GM12878 (cell line): ENCODE results near the gene GREB1. TPM values are rescaled to one million over a fixed set of nuclear protein-coding genes. Genes with fewer than 3 reads are reported as not detected.

Source experiments
- ATAC-seq: fragments of 200-7000 bp; cut with Tn5 transposase; 3 replicates; pipeline ENCODE4 v1.9.1; 2020; ENCODE audit warnings: mild to moderate bottlenecking, moderate library complexity
- BruUV-seq: library from RNA; stranded (reverse); fragments of 400-500 nt; replicated peaks from 2 replicates; lab custom pipeline; 2021; lab: Mats Ljungman, UMichigan
- CTCF ChIA-PET: fragments of 300-600 bp; sonication (Branson Sonifier 250); formaldehyde crosslinking; extraction: SDS; loops from one replicate; lab custom pipeline; 2021; ENCODE audit warnings: inconsistent platforms; lab: Yijun Ruan, JAX
- POLR2A ChIA-PET: fragments of 350-600 bp; formaldehyde crosslinking; extraction: SDS; loops from one replicate; lab custom pipeline; 2021; ENCODE audit warnings: inconsistent platforms; lab: Charles Lee
- RAD21 ChIA-PET: fragments of 300-600 bp; sonication (Branson Sonifier 250); formaldehyde crosslinking; loops from one replicate; lab custom pipeline; 2023; ENCODE audit warnings: antibody characterized with exemption; ENCODE audit not compliant: unreplicated experiment; lab: Charles Lee
- SMC1A ChIA-PET: fragments of 300-600 bp; sonication (Branson Sonifier 250); formaldehyde crosslinking; loops from one replicate; lab custom pipeline; 2023; ENCODE audit not compliant: unreplicated experiment, uncharacterized antibody; lab: Charles Lee
- DNase-seq: peaks from one replicate; pipeline ENCODE4 v3.0.0-alpha.2; 2011; ENCODE audit warnings: low read depth, low spot score
- FAIRE-seq: peaks from 3 replicates; lab custom pipeline; 2011; peaks lifted over from hg19 to GRCh38; lab: Jason Lieb, UNC
- H2AFZ ChIP-seq: 2 replicates; pipeline ENCODE4 v1.6.0; 2011; ENCODE audit warnings: low read depth, low read length, control low read depth; ENCODE audit not compliant: control insufficient read depth
- H3K27ac ChIP-seq: 2 replicates; pipeline ENCODE4 v1.5.1; 2011; ENCODE audit warnings: control low read depth; ENCODE audit not compliant: control insufficient read depth, insufficient read depth
- H3K27me3 ChIP-seq, 2 experiments: replicated peaks in 1 of 2; 2 replicates each; pipeline versions ENCODE4 v1.6.0 to v1.6.1; 2011; ENCODE audit warnings: low read length in 1 of 2; ENCODE audit not compliant: control insufficient read depth in 2 of 2, insufficient read depth in 2 of 2
- H3K36me3 ChIP-seq, 2 experiments: 2 replicates each; pipeline ENCODE4 v1.5.1; 2011; ENCODE audit warnings: low read length in 1 of 2; ENCODE audit not compliant: control insufficient read depth in 2 of 2, insufficient read depth in 2 of 2
- H3K4me1 ChIP-seq: 2 replicates; pipeline ENCODE4 v1.6.1; 2011; ENCODE audit warnings: mild to moderate bottlenecking, low read length, moderate library complexity, mixed read lengths; ENCODE audit not compliant: control insufficient read depth, insufficient read depth
- H3K4me2 ChIP-seq: 2 replicates; pipeline ENCODE4 v1.6.0; 2011; ENCODE audit warnings: control low read depth; ENCODE audit not compliant: control insufficient read depth, insufficient read depth
- H3K4me3 ChIP-seq: fragments of 200-600 bp; sonication (generic); 2 replicates; pipeline ENCODE4 v1.5.1; 2016
- H3K79me2 ChIP-seq: 2 replicates; pipeline ENCODE4 v1.6.0; 2011; ENCODE audit warnings: low read length; ENCODE audit not compliant: control insufficient read depth, insufficient read depth
- H3K9ac ChIP-seq: 2 replicates; pipeline ENCODE4 v1.8.0; 2011; ENCODE audit warnings: low read length, control low read depth, mixed read lengths; ENCODE audit not compliant: control insufficient read depth, insufficient read depth
- H3K9me3 ChIP-seq: replicated peaks from 3 replicates; pipeline ENCODE4 v1.5.1; 2011; ENCODE audit warnings: mild to moderate bottlenecking, low read length; ENCODE audit not compliant: control insufficient read depth, insufficient read depth
- H4K20me1 ChIP-seq: 2 replicates; pipeline ENCODE4 v1.6.0; 2011; ENCODE audit not compliant: control insufficient read depth, insufficient read depth
- BRCA1 ChIP-seq: IDR thresholded peaks from 2 replicates; pipeline ENCODE4 v1.6.1; 2011; ENCODE audit warnings: low read depth, low read length, improper control_type of control experiment
- DPF2 ChIP-seq: fragments of 450-650 bp; IDR thresholded peaks from 2 replicates; pipeline ENCODE4 v1.6.1; 2017; ENCODE audit warnings: mild to moderate bottlenecking
- ELK1 ChIP-seq: IDR thresholded peaks from 2 replicates; pipeline ENCODE4 v1.6.1; 2012; ENCODE audit warnings: low read depth, low read length, improper control_type of control experiment
- FOXM1 ChIP-seq: IDR thresholded peaks from 2 replicates; pipeline ENCODE4 v1.6.1; 2012; ENCODE audit warnings: low read depth, mild to moderate bottlenecking, inconsistent platforms, low read length, moderate library complexity
- GABPA ChIP-seq: IDR thresholded peaks from 2 replicates; pipeline ENCODE4 v1.6.1; 2014; ENCODE audit warnings: antibody characterized with exemption, low read depth, mild to moderate bottlenecking, inconsistent platforms
- HDGF ChIP-seq: fragments of 450-650 bp; IDR thresholded peaks from 2 replicates; pipeline ENCODE4 v1.6.1; 2016; ENCODE audit warnings: antibody characterized with exemption
- NFYB ChIP-seq: IDR thresholded peaks from 2 replicates; pipeline ENCODE4 v1.6.1; 2011; ENCODE audit warnings: low read depth, mild to moderate bottlenecking, low read length, improper control_type of control experiment, moderate library complexity; ENCODE audit not compliant: insufficient read depth
- REST ChIP-seq: IDR thresholded peaks from 2 replicates; pipeline ENCODE4 v1.6.1; 2012; ENCODE audit warnings: mild to moderate bottlenecking, low read depth, low read length
- SMARCA5 ChIP-seq: fragments of 450-650 bp; IDR thresholded peaks from 2 replicates; pipeline ENCODE4 v1.6.1; 2017; ENCODE audit warnings: mild to moderate bottlenecking
- TCF3 ChIP-seq: IDR thresholded peaks from 2 replicates; pipeline ENCODE4 v1.6.1; 2012; ENCODE audit warnings: low read depth, mild to moderate bottlenecking, low read length, borderline replicate concordance; ENCODE audit not compliant: insufficient read depth
- YY1 ChIP-seq: IDR thresholded peaks from 2 replicates; pipeline ENCODE4 v1.6.1; 2011; ENCODE audit warnings: low read depth, mild to moderate bottlenecking, low read length
- ZNF687 ChIP-seq: fragments of 450-650 bp; IDR thresholded peaks from 2 replicates; pipeline ENCODE4 v1.6.1; 2017; ENCODE audit warnings: mild to moderate bottlenecking, moderate library complexity
- WGBS: methylation state at CpG from one replicate; pipeline ENCODE4 v1.1.6; 2016; ENCODE audit warnings: low lambda C conversion rate; ENCODE audit not compliant: insufficient replicate concordance, insufficient coverage; ENCODE audit errors: missing lambda C conversion rate; 5-methylcytosine and 5-hydroxymethylcytosine counted together
- in situ Hi-C: fragments of 300-500 bp; cut with MboI; formaldehyde crosslinking; loops from 9 replicates; pipeline ENCODE4 v1.14.3; 2018; ENCODE audit warnings: mixed read lengths
- intact Hi-C: fragments of 100-400 bp; cut with micrococcal nuclease; formaldehyde crosslinking; loops from one replicate; pipeline ENCODE4 v1.14.2; 2022; ENCODE audit not compliant: unreplicated experiment
- polyA plus RNA-seq, 11 experiments: library from polyadenylated mRNA; depleted of rRNA in 4 of 11; unstranded in 6 of 11; stranded (reverse) in 5 of 11; fragments of >200 nt; fragmentation: Nextera tagmentation in 4 of 11; fragmentation: Illumina TruSeq in 1 of 11; extraction: Ambion mirVana in 4 of 11; extraction: Trizol in 1 of 11; gene quantifications; 1 replicate in 1 of 11; 2 replicates in 10 of 11; pipeline versions ENCODE4 v1.2.1 to v1.2.3, GENCODE V29; 2011 to 2016; ENCODE audit warnings: inconsistent platforms in 2 of 11, missing spikeins in 2 of 11, low read depth in 1 of 11
- total RNA-seq, 4 experiments: library from RNA; depleted of rRNA in 3 of 4; stranded (reverse); fragments of >200 nt in 3 of 4; fragmentation: Illumina TruSeq in 1 of 4; extraction: Trizol in 1 of 4; gene quantifications; 2 replicates each; pipeline versions ENCODE4 v1.2.1 to v1.2.3, GENCODE V29; 2013 to 2021

GREB1 gene
- total and polyA plus RNA-seq, 10 of the 15 experiments (the other 5 are each of a cell fraction or from before 2014, with no cell fraction given) = 0.09 to 2.1 (median 0.37) TPM; not detected in 1

GRCh38 chr2:11490194-11490593 is 43.7 kb upstream of the GREB1 start (continued):
- no peak for TF ChIP-seq ELK1
- TF ChIP-seq FOXM1 = no peak

- H2AFZ ChIP-seq = no peak overlapping the region
- no peak overlapping the region for H3K4me3 ChIP-seq
- intact Hi-C loops (no loop called here), in situ Hi-C loops (no loop called here)
- SMC1A ChIA-PET = interaction anchor here (1.0 to 1.4 kb wide), 3 partner anchors 10 to 12 kb away, joined by 4 to 6 read pairs (median 5); no protein-coding TSS in a partner anchor
- FAIRE-seq (no peak), ATAC-seq (no peak), DNase-seq (no peak)
- no peak overlapping the region for H3K27ac ChIP-seq
- H3K9ac ChIP-seq = no peak overlapping the region
- no peaks in the 10 kb centered on the region for H4K20me1 ChIP-seq
- CTCF ChIA-PET = interaction anchor here (0.7 to 1.8 kb wide), 6 partner anchors 12 to 93 kb away, joined by 3 to 7 read pairs (median 4); no protein-coding TSS in a partner anchor
- H3K9me3 ChIP-seq = no peaks in the 10 kb centered on the region
- RAD21 ChIA-PET = interaction anchor here (0.7 to 1.5 kb wide), 2 partner anchors 14 to 92 kb away, joined by 3 to 4 read pairs; no protein-coding TSS in a partner anchor
- no peaks in the 10 kb centered on the region for H3K4me1 ChIP-seq
- H3K27me3 ChIP-seq = peaks cover 0 to 2% of the 10 kb centered on the region in 2 experiments; a peak in 2 of 4 replicates
- POLR2A ChIA-PET = no interaction called here
- H3K4me2 ChIP-seq = no peak overlapping the region
- H3K36me3 ChIP-seq = no peaks in the 10 kb centered on the region
- no peaks in the 10 kb centered on the region for H3K79me2 ChIP-seq
- WGBS = 67% methylated on average over 3 of the region's 3 CpGs
- BruUV-seq = no TSS peak
- TF ChIP-seq TCF3 (no peak), SMARCA5 (no peak), BRCA1 (no peak), NFYB (no peak), HDGF (no peak), DPF2 (no peak), GABPA (no peak), ZNF687 (no peak), YY1 (no peak), REST (no peak)
Measured at GRCh38 chr2:11491348-11491933, 42.4 kb upstream of the GREB1 start.
